Neural cell (in vitro differentiated cells): Measurements from ENCODE around the gene BCKDK. TPM values are rescaled to one million over a fixed set of nuclear protein-coding genes. Genes with fewer than 3 reads are reported as not detected.

Source experiments
- H2AFZ ChIP-seq: fragments of 200-600, 300-800 bp; sonication (generic), shearing (Covaris generic); 2 replicates; pipeline ENCODE4 v1.6.0; 2014; ENCODE audit warnings: low read depth, mild to moderate bottlenecking, antibody characterized with exemption, low read length, moderate library complexity
- H3F3A ChIP-seq: fragments of 200-600 bp; shearing (Covaris generic); 2 replicates; pipeline ENCODE4 v1.6.1; 2016; ENCODE audit warnings: mild to moderate bottlenecking, moderate library complexity, mixed read lengths, antibody characterized with exemption, low read length; ENCODE audit not compliant: insufficient read depth, poor library complexity, severe bottlenecking
- H3K27ac ChIP-seq: fragments of 200-600, 300-800 bp; sonication (generic), shearing (Covaris generic); 2 replicates; pipeline ENCODE4 v1.5.1; 2014; ENCODE audit warnings: mild to moderate bottlenecking, low read length, moderate library complexity
- H3K27me3 ChIP-seq: fragments of 300-800, 200-600 bp; sonication (generic), shearing (Covaris generic); 2 replicates; pipeline ENCODE4 v1.6.0; 2014; ENCODE audit warnings: mild to moderate bottlenecking, low read depth, low read length, moderate library complexity; ENCODE audit not compliant: insufficient read depth
- H3K36me3 ChIP-seq: fragments of 300-800, 200-600 bp; sonication (generic), shearing (Covaris generic); 2 replicates; pipeline ENCODE4 v1.5.1; 2014; ENCODE audit warnings: mild to moderate bottlenecking, antibody characterized with exemption, low read length, moderate library complexity; ENCODE audit not compliant: insufficient read depth
- H3K4me2 ChIP-seq: fragments of 300-800, 200-600 bp; sonication (generic), shearing (Covaris generic); 2 replicates; pipeline ENCODE4 v1.6.0; 2014; ENCODE audit warnings: mild to moderate bottlenecking, low read length
- H3K4me3 ChIP-seq: fragments of 300-800, 200-600 bp; sonication (generic), shearing (Covaris generic); 2 replicates; pipeline ENCODE4 v1.5.1; 2014; ENCODE audit warnings: mild to moderate bottlenecking, low read length, moderate library complexity
- H3K79me2 ChIP-seq: fragments of 200-600 bp; shearing (Covaris generic); replicated peaks from 2 replicates; pipeline ENCODE4 v1.6.0; 2014; ENCODE audit warnings: mild to moderate bottlenecking, low read length, moderate library complexity; ENCODE audit not compliant: insufficient read depth
- H3K9ac ChIP-seq: fragments of 300-800, 200-600 bp; sonication (generic), shearing (Covaris generic); 2 replicates; pipeline ENCODE4 v1.6.1; 2016; ENCODE audit warnings: mild to moderate bottlenecking, low read length, mixed read lengths
- H3K9me2 ChIP-seq: fragments of 200-600 bp; shearing (Covaris generic); 2 replicates; pipeline ENCODE4 v1.6.1; 2016; ENCODE audit warnings: mild to moderate bottlenecking, low read length, mixed read lengths; ENCODE audit not compliant: insufficient read depth
- H3K9me3 ChIP-seq: fragments of 200-600, 300-800 bp; sonication (generic), shearing (Covaris generic); 2 replicates; pipeline ENCODE4 v1.6.1; 2016; ENCODE audit warnings: mild to moderate bottlenecking, mixed run types, low read length, moderate library complexity, mixed read lengths
- H4K20me1 ChIP-seq: fragments of 200-600 bp; shearing (Covaris generic); 2 replicates; pipeline ENCODE4 v1.6.1; 2016; ENCODE audit warnings: mild to moderate bottlenecking, mixed run types; ENCODE audit not compliant: insufficient read depth
- EP300 ChIP-seq: fragments of 450-650 bp; conservative IDR thresholded peaks from 2 replicates; pipeline ENCODE4 v1.6.1; 2014; ENCODE audit warnings: antibody characterized with exemption, mild to moderate bottlenecking, moderate library complexity; ENCODE audit not compliant: poor library complexity, severe bottlenecking
- EZH2 ChIP-seq: fragments of 200-600, 300-800 bp; shearing (Covaris generic), sonication (generic); IDR thresholded peaks from 2 replicates; pipeline ENCODE4 v1.6.1; 2014; ENCODE audit warnings: antibody characterized with exemption, low read length, borderline replicate concordance, mild to moderate bottlenecking; ENCODE audit not compliant: insufficient read depth, poor library complexity, severe bottlenecking
- MXI1 ChIP-seq: fragments of 450-650 bp; conservative IDR thresholded peaks from 2 replicates; pipeline ENCODE4 v1.6.1; 2014; ENCODE audit warnings: antibody characterized with exemption, mild to moderate bottlenecking; ENCODE audit not compliant: poor library complexity, severe bottlenecking
- POLR2AphosphoS5 ChIP-seq: IDR thresholded peaks from 2 replicates; pipeline ENCODE4 v1.6.1; 2012
- RAD21 ChIP-seq: fragments of 450-650 bp; conservative IDR thresholded peaks from 2 replicates; pipeline ENCODE4 v1.6.1; 2014; ENCODE audit warnings: antibody characterized with exemption, mild to moderate bottlenecking, moderate library complexity
- SMC3 ChIP-seq: fragments of 450-650 bp; conservative IDR thresholded peaks from 2 replicates; pipeline ENCODE4 v1.6.1; 2014; ENCODE audit warnings: antibody characterized with exemption, mild to moderate bottlenecking, moderate library complexity; ENCODE audit not compliant: poor library complexity
- TAF1 ChIP-seq: IDR thresholded peaks from 2 replicates; pipeline ENCODE4 v1.6.1; 2012; ENCODE audit warnings: low read depth
- polyA plus RNA-seq: library from polyadenylated mRNA; depleted of rRNA; stranded (reverse); fragments of >200 nt; gene quantifications from 2 replicates; pipeline ENCODE4 v1.2.3, GENCODE V29; 2014
- TF ChIP-seq, protein P1 (sequence below): IDR thresholded peaks from 2 replicates; pipeline ENCODE4 v1.6.1; 2012; ENCODE audit warnings: borderline replicate concordance
- TF ChIP-seq, protein P2 (sequence below): fragments of 450-650 bp; IDR thresholded peaks from 2 replicates; pipeline ENCODE4 v1.5.1; 2014; ENCODE audit warnings: antibody characterized with exemption, mild to moderate bottlenecking, moderate library complexity; ENCODE audit not compliant: poor library complexity, severe bottlenecking

BCKDK gene
- polyA plus RNA-seq, 1 donor from 2014 or later: 26.8 TPM

DNA sequence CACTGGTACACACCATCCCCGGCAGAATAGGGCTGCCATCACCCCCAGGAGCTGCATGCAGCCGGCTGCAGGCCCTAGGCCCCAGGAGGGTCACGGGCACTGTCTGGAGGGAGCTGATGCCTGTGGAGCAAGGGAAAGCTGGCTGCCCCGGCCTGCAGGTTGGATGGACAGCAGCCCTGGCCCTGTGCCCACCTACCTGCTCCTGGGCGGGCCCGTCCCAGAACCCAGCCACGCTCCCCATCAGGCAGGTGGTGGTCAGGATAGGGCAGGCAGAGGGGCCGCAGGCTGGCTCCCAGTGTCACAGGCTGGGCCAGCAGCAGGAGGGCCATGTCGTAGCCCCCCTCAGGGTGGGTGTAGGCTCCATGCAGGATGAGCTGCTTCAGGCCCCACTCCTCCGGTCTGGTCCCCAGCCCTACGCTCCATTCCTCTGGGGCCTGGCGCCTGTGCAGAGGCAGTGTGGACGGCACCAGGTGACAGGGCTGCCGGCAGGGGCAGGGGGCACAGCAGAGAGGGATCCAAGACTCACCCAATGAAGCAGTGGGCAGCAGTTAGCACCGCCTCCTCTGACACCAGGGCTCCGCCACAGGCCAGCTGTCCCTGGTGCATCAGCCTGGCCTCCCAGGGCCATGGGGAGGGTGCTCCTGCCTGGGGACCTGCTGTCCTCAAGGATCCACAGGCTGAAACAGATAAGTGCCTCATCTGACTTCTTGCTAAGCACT is 23.4 kb upstream of the BCKDK start:
- no peak overlapping the region for H3K4me3 ChIP-seq
- H3K9ac ChIP-seq: no peak overlapping the region
- no peak for TF ChIP-seq POLR2AphosphoS5
- no peak for TF ChIP-seq SMC3
- TF ChIP-seq, protein P1, sequence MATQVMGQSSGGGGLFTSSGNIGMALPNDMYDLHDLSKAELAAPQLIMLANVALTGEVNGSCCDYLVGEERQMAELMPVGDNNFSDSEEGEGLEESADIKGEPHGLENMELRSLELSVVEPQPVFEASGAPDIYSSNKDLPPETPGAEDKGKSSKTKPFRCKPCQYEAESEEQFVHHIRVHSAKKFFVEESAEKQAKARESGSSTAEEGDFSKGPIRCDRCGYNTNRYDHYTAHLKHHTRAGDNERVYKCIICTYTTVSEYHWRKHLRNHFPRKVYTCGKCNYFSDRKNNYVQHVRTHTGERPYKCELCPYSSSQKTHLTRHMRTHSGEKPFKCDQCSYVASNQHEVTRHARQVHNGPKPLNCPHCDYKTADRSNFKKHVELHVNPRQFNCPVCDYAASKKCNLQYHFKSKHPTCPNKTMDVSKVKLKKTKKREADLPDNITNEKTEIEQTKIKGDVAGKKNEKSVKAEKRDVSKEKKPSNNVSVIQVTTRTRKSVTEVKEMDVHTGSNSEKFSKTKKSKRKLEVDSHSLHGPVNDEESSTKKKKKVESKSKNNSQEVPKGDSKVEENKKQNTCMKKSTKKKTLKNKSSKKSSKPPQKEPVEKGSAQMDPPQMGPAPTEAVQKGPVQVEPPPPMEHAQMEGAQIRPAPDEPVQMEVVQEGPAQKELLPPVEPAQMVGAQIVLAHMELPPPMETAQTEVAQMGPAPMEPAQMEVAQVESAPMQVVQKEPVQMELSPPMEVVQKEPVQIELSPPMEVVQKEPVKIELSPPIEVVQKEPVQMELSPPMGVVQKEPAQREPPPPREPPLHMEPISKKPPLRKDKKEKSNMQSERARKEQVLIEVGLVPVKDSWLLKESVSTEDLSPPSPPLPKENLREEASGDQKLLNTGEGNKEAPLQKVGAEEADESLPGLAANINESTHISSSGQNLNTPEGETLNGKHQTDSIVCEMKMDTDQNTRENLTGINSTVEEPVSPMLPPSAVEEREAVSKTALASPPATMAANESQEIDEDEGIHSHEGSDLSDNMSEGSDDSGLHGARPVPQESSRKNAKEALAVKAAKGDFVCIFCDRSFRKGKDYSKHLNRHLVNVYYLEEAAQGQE: no peak
- TF ChIP-seq MXI1: no peak
- TF ChIP-seq, protein P2, sequence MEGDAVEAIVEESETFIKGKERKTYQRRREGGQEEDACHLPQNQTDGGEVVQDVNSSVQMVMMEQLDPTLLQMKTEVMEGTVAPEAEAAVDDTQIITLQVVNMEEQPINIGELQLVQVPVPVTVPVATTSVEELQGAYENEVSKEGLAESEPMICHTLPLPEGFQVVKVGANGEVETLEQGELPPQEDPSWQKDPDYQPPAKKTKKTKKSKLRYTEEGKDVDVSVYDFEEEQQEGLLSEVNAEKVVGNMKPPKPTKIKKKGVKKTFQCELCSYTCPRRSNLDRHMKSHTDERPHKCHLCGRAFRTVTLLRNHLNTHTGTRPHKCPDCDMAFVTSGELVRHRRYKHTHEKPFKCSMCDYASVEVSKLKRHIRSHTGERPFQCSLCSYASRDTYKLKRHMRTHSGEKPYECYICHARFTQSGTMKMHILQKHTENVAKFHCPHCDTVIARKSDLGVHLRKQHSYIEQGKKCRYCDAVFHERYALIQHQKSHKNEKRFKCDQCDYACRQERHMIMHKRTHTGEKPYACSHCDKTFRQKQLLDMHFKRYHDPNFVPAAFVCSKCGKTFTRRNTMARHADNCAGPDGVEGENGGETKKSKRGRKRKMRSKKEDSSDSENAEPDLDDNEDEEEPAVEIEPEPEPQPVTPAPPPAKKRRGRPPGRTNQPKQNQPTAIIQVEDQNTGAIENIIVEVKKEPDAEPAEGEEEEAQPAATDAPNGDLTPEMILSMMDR: no peak
- no peak for TF ChIP-seq EZH2
- TF ChIP-seq EP300: no peak
- TF ChIP-seq RAD21: no peak
- TF ChIP-seq TAF1: no peak
- peaks cover 5% of the 10 kb centered on the region for H3K36me3 ChIP-seq
- H2AFZ ChIP-seq: no peak overlapping the region
- no peak overlapping the region for H3K4me2 ChIP-seq
- no peaks in the 10 kb centered on the region for H3K79me2 ChIP-seq
- no peaks in the 10 kb centered on the region for H4K20me1 ChIP-seq
- H3K27me3 ChIP-seq: no peaks in the 10 kb centered on the region
- no peaks in the 10 kb centered on the region for H3K9me3 ChIP-seq
- H3F3A ChIP-seq: no peaks in the 10 kb centered on the region
- no peak overlapping the region for H3K27ac ChIP-seq
- no peaks in the 10 kb centered on the region for H3K9me2 ChIP-seq

DNA sequence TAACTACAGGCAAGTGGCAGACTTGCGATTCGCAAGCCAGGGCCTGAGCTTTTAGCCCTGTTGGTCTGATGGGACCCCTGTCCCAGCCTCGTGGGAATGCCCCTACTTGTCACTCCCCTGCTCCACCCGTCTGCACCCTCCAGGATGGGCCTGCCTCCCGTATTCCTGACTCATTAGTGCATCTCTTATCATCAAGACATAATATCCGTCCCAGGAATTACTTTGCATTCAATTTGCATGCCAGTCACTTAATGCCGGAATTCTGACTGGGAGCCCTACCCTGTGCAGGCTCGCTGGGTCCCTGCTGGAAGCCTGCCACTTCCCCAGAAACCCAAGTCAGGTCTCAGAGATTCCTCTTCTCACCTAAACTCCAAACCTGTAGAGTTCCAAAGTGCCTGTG is 22.8 kb upstream of the BCKDK start:
- H3F3A ChIP-seq: no peaks in the 10 kb centered on the region
- H2AFZ ChIP-seq: no peak overlapping the region
- TF ChIP-seq, protein P2: no peak
- H3K79me2 ChIP-seq: no peaks in the 10 kb centered on the region
- no peaks in the 10 kb centered on the region for H4K20me1 ChIP-seq
- no peak overlapping the region for H3K27ac ChIP-seq
- H3K9me3 ChIP-seq: no peaks in the 10 kb centered on the region
- no peak overlapping the region for H3K4me3 ChIP-seq
- no peaks in the 10 kb centered on the region for H3K27me3 ChIP-seq
- no peak overlapping the region for H3K9ac ChIP-seq
- H3K36me3 ChIP-seq: peaks cover 5% of the 10 kb centered on the region
- H3K4me2 ChIP-seq: no peak overlapping the region
- H3K9me2 ChIP-seq: no peaks in the 10 kb centered on the region
